Frontal cortex (tissue), 4 donors: ENCODE measurements around the gene MRPS23. TPM values are rescaled to one million over a fixed set of nuclear protein-coding genes. Genes with fewer than 3 reads are reported as not detected.

Experiments
- DNase-seq, 2 donors: peaks; one replicate each; pipeline ENCODE4 v3.0.0; 2012; ENCODE audit warnings: low spot score in 2 of 2
- FAIRE-seq: peaks from 2 replicates; lab custom pipeline; 2012; peaks lifted over from hg19 to GRCh38; lab: Jason Lieb, UNC
- small RNA-seq: library from RNA; depleted of rRNA; stranded (forward); fragments of <200 nt; gene quantifications from one replicate; pipeline ENCODE3, GENCODE V24; 2014
- total RNA-seq: library from RNA; depleted of rRNA; stranded (reverse); fragments of >200 nt; gene quantifications from one replicate; pipeline ENCODE4 v1.2.3, GENCODE V29; 2014
- donor health status: control.
- donor health status: control.
- donor health status: control.

Gene MRPS23
- total RNA-seq, 1 donor from 2014 or later: 30.2 TPM

- DNase-seq: peak in 1 of 2 donors; percentile 46
- FAIRE-seq: no peak
These were observed 38.9 kb downstream of the MRPS23 start for GRCh38 chr17:57810721-57811637.

GRCh38 chr17:57809879-57810278, 40.0 kb downstream of the MRPS23 start:
- no peak for FAIRE-seq
- no peak for DNase-seq

GRCh38 chr17:57808882-57809281, 41.0 kb downstream of the MRPS23 start:
- DNase-seq: no peak
- FAIRE-seq: no peak

GRCh38 chr17:57806167-57806830, 43.5 kb downstream of the MRPS23 start:
- no peak for FAIRE-seq
- no peak for DNase-seq

- FAIRE-seq (no peak), DNase-seq (no peak)
These were observed 46.8 kb downstream of the MRPS23 start for GRCh38 chr17:57803021-57803420.

- FAIRE-seq: no peak
These were observed 48.7 kb downstream of the MRPS23 start for GRCh38 chr17:57801044-57801711.

GRCh38 chr17:57794841-57795240, 55.0 kb downstream of the MRPS23 start:
- DNase-seq: no peak
- FAIRE-seq: no peak

More at GRCh38 chr17:57801044-57801711, 48.7 kb downstream of the MRPS23 start:
- DNase-seq: no peak

GRCh38 chr17:57788725-57789124, 61.1 kb downstream of the MRPS23 start:
- FAIRE-seq (no peak), DNase-seq (no peak)

GRCh38 chr17:57785022-57785421, 64.8 kb downstream of the MRPS23 start:
- no peak for DNase-seq
- no peak for FAIRE-seq

Small RNA genes within 50 kb of the gene (small RNA-seq; reads per million reads assigned to genes)
- gene RN7SKP94: 0.08 reads per million

Other genes with a start within 250 kb of the MRPS23 start
- not detected for gene CCDC182, start 104.7 kb downstream of the MRPS23 start, total RNA-seq
- gene CUEDC1, start 105.4 kb upstream of the MRPS23 start, total RNA-seq: 6.5 TPM
- gene VEZF1, start 138.2 kb upstream of the MRPS23 start, total RNA-seq: 59.5 TPM
- 373 TPM for gene SRSF1, start 157.2 kb upstream of the MRPS23 start, total RNA-seq
- 33.0 TPM for gene DYNLL2, start 233.4 kb upstream of the MRPS23 start, total RNA-seq